ENCODE data around the gene MAST4. TPM values are rescaled to one million over a fixed set of nuclear protein-coding genes. Genes with fewer than 3 reads are reported as not detected.

MAST4 gene
- total RNA-seq, 1 donor from 2014 or later = 0.99 TPM

DNA sequence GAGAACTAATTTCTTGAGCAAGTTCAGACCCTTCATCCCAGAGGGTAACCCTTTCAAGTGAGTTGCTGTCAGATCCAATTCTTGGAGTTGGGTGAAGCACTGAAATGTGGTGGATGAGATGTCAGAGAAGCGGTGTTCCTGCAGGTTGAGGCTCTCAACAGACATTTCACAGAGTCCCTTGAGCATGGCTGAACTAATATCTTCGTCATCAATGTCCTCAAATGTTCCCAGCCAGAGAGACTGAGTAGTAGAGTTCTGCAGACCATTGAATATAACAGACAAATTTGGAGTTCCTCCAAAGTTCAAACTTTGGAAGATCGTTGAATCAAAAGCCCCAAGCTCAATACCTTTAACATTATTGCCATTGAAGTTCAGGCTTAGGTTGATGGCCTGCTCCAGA, 587.7 kb downstream of the MAST4 start:
- TF ChIP-seq EZH2phosphoT487 (IDR thresholded peaks at IDR 0.05) (no peak), EZH2 (IDR thresholded peaks at IDR 0.05) (no peak)
- TF ChIP-seq, protein P1, sequence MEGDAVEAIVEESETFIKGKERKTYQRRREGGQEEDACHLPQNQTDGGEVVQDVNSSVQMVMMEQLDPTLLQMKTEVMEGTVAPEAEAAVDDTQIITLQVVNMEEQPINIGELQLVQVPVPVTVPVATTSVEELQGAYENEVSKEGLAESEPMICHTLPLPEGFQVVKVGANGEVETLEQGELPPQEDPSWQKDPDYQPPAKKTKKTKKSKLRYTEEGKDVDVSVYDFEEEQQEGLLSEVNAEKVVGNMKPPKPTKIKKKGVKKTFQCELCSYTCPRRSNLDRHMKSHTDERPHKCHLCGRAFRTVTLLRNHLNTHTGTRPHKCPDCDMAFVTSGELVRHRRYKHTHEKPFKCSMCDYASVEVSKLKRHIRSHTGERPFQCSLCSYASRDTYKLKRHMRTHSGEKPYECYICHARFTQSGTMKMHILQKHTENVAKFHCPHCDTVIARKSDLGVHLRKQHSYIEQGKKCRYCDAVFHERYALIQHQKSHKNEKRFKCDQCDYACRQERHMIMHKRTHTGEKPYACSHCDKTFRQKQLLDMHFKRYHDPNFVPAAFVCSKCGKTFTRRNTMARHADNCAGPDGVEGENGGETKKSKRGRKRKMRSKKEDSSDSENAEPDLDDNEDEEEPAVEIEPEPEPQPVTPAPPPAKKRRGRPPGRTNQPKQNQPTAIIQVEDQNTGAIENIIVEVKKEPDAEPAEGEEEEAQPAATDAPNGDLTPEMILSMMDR (IDR thresholded peaks at IDR 0.05) = no peak
- Histone ChIP-seq H3K36me3 (no peaks in the 10 kb centered on the region), H4K20me1 (ENCODE audit: low read depth) (no peaks in the 10 kb centered on the region), H3K4me2 (no peak overlapping the region), H3K4me1 (peaks cover 16% of the 10 kb centered on the region), H3K4me3 (no peak overlapping the region), H3K27me3 (no peaks in the 10 kb centered on the region), H3K9me3 (ENCODE audit: low read depth) (no peaks in the 10 kb centered on the region), H2AFZ (replicated peaks) (no peak overlapping the region), H3K9ac (no peak overlapping the region), H3F3A (ENCODE audit: low read depth) (peaks cover 12% of the 10 kb centered on the region), H3K27ac (no peak overlapping the region), H3K79me2 (ENCODE audit: low read depth) (no peaks in the 10 kb centered on the region)
- Mint-ChIP-seq H3K36me3 (peaks cover 2% of the 10 kb centered on the region), H3K4me3 (no peak overlapping the region), H3K4me1 (peaks cover 34% of the 10 kb centered on the region), H3K9me3 (peaks cover 2% of the 10 kb centered on the region), H3K27ac (no peak overlapping the region), H3K27me3 (ENCODE audit: insufficient read depth, low read depth) (peaks cover 6% of the 10 kb centered on the region)
- DNase-seq (ENCODE audit: low spot score) = no peak

DNA sequence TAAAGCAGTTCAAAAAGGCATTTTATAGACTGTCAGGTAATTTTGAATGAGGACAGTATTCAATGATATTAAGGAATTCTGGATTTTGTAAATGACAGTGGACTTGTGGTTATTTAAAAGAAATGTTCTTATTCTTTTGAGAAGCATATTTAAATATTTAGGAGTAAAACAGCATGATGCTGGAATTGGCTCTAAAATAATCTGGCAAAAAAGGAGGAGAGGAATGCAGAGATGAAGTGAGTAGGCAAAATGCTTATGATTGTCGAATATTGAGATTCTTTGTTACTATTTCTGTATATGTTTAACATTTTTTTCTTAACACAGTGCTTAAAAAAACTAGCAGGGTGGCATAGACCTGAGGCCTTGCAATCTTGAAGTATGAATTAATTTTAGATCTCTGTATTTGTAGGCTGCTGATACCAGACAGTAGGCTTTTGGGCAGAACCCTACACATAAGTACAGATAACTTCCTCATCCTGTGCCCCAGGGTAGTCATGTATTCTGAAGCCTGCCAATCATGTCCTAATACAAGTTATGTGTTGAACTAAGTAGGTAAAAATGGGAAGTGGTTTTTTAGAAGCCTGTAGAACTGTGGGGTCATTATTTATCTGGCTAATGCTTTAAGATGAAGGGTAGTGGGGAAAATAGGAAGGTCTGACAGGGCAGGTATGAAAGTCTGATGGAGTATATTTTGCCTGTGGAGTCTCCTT, 591.0 kb downstream of the MAST4 start:
- no peaks in the 10 kb centered on the region for H3K79me2 ChIP-seq (ENCODE audit: low read depth)
- TF ChIP-seq, protein P1 (IDR thresholded peaks at IDR 0.05) = no peak
- TF ChIP-seq EZH2 (IDR thresholded peaks at IDR 0.05) (no peak), EZH2phosphoT487 (IDR thresholded peaks at IDR 0.05) (no peak)
- no peak for DNase-seq (ENCODE audit: low spot score)
- no peak overlapping the region for H2AFZ ChIP-seq (replicated peaks)
- H3K36me3 ChIP-seq = no peaks in the 10 kb centered on the region
- no peaks in the 10 kb centered on the region for H4K20me1 ChIP-seq (ENCODE audit: low read depth)
- H3K4me1 ChIP-seq = peaks cover 15% of the 10 kb centered on the region
- no peaks in the 10 kb centered on the region for H3K27me3 ChIP-seq
- H3K4me3 ChIP-seq = no peak overlapping the region
- H3K27ac ChIP-seq = no peak overlapping the region
- Mint-ChIP-seq H3K27me3 (ENCODE audit: insufficient read depth, low read depth) (peaks cover 8% of the 10 kb centered on the region), H3K4me3 (no peak overlapping the region), H3K27ac (no peak overlapping the region), H3K9me3 (peaks cover 8% of the 10 kb centered on the region), H3K4me1 (peaks cover 21% of the 10 kb centered on the region), H3K36me3 (peaks cover 2% of the 10 kb centered on the region)
- H3F3A ChIP-seq (ENCODE audit: low read depth) = peaks cover 9% of the 10 kb centered on the region
- H3K4me2 ChIP-seq = no peak overlapping the region
- no peaks in the 10 kb centered on the region for H3K9me3 ChIP-seq (ENCODE audit: low read depth)
- H3K9ac ChIP-seq = no peak overlapping the region

DNA sequence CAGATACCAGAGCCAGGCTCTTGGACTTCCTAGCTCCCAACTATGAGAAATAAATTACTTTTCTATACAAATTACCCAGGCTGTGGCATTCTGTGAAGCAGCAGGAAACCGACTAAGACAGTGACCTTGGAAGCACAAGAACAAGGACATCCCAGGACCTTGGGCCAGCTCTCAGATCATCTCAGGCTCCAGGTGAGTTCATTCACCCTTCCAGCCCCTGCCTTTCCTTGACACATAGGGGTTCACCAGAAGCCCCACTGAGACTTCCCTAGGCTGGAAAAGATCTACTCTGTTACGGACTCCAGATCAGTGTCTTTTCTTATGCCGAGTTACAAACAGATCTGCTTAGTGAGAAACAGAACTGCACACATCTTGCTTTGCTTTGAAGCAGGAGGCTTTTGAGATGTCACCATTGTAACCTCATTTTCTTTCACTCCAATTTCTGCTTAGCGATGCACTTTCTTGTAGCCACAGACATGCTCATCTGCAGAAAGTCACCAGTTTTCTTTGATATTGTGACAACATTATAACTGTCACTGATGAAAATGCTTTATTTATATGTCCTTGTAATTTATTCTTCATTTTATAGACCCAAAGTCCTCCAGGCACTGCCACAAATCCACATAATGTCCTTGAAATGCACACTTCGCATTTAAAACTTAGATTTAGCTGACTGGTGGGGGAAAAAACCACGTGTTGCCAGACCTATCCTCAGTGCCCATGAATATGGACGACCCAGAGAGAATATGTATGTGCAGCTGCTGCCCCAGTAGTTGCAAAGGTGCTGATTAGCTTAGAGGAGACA, 592.3 kb downstream of the MAST4 start:
- H3K9me3 Mint-ChIP-seq = peaks cover 14% of the 10 kb centered on the region
- peaks cover 16% of the 10 kb centered on the region for H3K4me1 Mint-ChIP-seq
- Histone ChIP-seq H3K4me3 (no peak overlapping the region), H3K79me2 (ENCODE audit: low read depth) (no peaks in the 10 kb centered on the region), H3F3A (ENCODE audit: low read depth) (peaks cover 5% of the 10 kb centered on the region), H3K9ac (no peak overlapping the region), H3K36me3 (no peaks in the 10 kb centered on the region), H3K4me1 (peaks cover 7% of the 10 kb centered on the region), H3K4me2 (no peak overlapping the region), H3K27me3 (no peaks in the 10 kb centered on the region), H4K20me1 (ENCODE audit: low read depth) (no peaks in the 10 kb centered on the region), H3K9me3 (ENCODE audit: low read depth) (no peaks in the 10 kb centered on the region), H2AFZ (replicated peaks) (no peak overlapping the region), H3K27ac (no peak overlapping the region)
- TF ChIP-seq EZH2phosphoT487 (IDR thresholded peaks at IDR 0.05) (no peak), EZH2 (IDR thresholded peaks at IDR 0.05) (no peak)
- TF ChIP-seq, protein P1 (IDR thresholded peaks at IDR 0.05) = no peak
- no peak overlapping the region for H3K27ac Mint-ChIP-seq
- DNase-seq (ENCODE audit: low spot score) = no peak
- no peaks in the 10 kb centered on the region for H3K36me3 Mint-ChIP-seq
- H3K4me3 Mint-ChIP-seq = no peak overlapping the region
- peaks cover 7% of the 10 kb centered on the region for H3K27me3 Mint-ChIP-seq (ENCODE audit: insufficient read depth, low read depth)

Data from neural progenitor cell (in vitro differentiated cells).